ENCODE data around the gene ADNP.

The ADNP gene

GRCh38 chr20:50844430-50845100, 86.7 kb downstream of the ADNP start:
- no peak for DNase-seq

GRCh38 chr20:50843331-50844276, 87.6 kb downstream of the ADNP start:
- no peak for DNase-seq

- DNase-seq = no peak
Observed at GRCh38 chr20:50842821-50843220, 88.4 kb downstream of the ADNP start.

Data from femur (tissue), 1 donor.